Mammary epithelial cell (primary cell): Measurements from ENCODE around the gene ACSM2A.

ENCODE experiments used
- EZH2 ChIP-seq: IDR thresholded peaks from 2 replicates; pipeline ENCODE4 v1.6.1; 2012; ENCODE audit warnings: low read length, inconsistent platforms, borderline replicate concordance
- TF ChIP-seq, protein P1 (sequence below), 2 donors: IDR thresholded peaks in 1 of 2; conservative IDR thresholded peaks in 1 of 2; 2 replicates each; pipeline ENCODE4 v1.5.1; 2011 to 2012; ENCODE audit warnings: inconsistent platforms in 2 of 2, low read length in 2 of 2, mild to moderate bottlenecking in 2 of 2, control low read depth in 1 of 2, low read depth in 1 of 2; ENCODE audit not compliant: insufficient read depth in 1 of 2; ENCODE audit errors: extremely low read depth in 1 of 2

DNA sequence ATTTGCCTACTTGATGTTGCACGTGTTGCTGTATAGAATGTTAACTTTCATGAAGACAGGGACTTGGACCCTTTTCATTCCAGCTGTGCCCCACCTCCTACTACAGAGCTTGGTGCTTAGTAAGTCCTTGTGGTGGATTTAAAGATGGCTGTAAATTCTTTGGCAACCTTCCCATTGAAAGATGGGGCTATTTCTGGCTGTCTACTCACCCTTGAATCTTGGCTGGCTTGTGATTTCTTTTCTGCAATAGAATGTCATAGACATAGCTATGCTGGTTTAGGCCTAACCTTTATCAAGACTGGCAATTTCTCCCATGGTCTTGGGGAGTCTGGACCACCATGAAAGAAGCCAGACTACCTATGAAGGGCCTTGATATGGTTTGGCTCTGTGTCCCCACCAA, 59.0 kb downstream of the ACSM2A start:
- TF ChIP-seq, protein P1, sequence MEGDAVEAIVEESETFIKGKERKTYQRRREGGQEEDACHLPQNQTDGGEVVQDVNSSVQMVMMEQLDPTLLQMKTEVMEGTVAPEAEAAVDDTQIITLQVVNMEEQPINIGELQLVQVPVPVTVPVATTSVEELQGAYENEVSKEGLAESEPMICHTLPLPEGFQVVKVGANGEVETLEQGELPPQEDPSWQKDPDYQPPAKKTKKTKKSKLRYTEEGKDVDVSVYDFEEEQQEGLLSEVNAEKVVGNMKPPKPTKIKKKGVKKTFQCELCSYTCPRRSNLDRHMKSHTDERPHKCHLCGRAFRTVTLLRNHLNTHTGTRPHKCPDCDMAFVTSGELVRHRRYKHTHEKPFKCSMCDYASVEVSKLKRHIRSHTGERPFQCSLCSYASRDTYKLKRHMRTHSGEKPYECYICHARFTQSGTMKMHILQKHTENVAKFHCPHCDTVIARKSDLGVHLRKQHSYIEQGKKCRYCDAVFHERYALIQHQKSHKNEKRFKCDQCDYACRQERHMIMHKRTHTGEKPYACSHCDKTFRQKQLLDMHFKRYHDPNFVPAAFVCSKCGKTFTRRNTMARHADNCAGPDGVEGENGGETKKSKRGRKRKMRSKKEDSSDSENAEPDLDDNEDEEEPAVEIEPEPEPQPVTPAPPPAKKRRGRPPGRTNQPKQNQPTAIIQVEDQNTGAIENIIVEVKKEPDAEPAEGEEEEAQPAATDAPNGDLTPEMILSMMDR (conservative IDR thresholded peaks at IDR 0.05 in 1 of 2, IDR thresholded peaks at IDR 0.05 in 1 of 2; ENCODE audit: extremely low read depth in 1 of 2, insufficient read depth in 1 of 2, low read depth in 1 of 2, low read length in 2 of 2): no peak
- no peak for TF ChIP-seq EZH2
